CD4-positive, CD25-positive, alpha-beta regulatory T cell (primary cell): ENCODE results near the gene RHEB. TPM values are rescaled to one million over a fixed set of nuclear protein-coding genes. Genes with fewer than 3 reads are reported as not detected.
A peak's percentile ranks its signal among the peaks of the same experiment; 100 is the strongest.

ENCODE experiments used
- ATAC-seq, 2 donors: fragments of 150-1000 bp; cut with Tn5 transposase; one replicate each; pipeline ENCODE4 v1.10.0; 2021; ENCODE audit warnings: low read depth in 2 of 2, moderate number of reproducible peaks in 2 of 2, moderate library complexity in 1 of 2
- DNase-seq, 3 donors: peaks; one replicate each; pipeline versions ENCODE4 v3.0.0 to v3.0.0-alpha.2; 2012 to 2022; ENCODE audit warnings: mixed read lengths in 1 of 3
- H3K27ac ChIP-seq: one replicate; pipeline ENCODE4 v1.7.0; 2013; ENCODE audit warnings: mild to moderate bottlenecking, low read length; ENCODE audit not compliant: insufficient read depth, poor library complexity, severe bottlenecking
- H3K27me3 ChIP-seq: one replicate; pipeline ENCODE4 v1.7.0; 2013; ENCODE audit warnings: low read length; ENCODE audit not compliant: control insufficient read depth, insufficient read depth
- H3K36me3 ChIP-seq: one replicate; pipeline ENCODE4 v1.7.0; 2013; ENCODE audit warnings: mild to moderate bottlenecking, low read length, moderate library complexity; ENCODE audit not compliant: control insufficient read depth, insufficient read depth
- H3K4me1 ChIP-seq: 2 replicates; pipeline ENCODE4 v1.7.0; 2013; ENCODE audit warnings: mild to moderate bottlenecking, low read length; ENCODE audit not compliant: insufficient read depth, control insufficient read depth, poor library complexity, severe bottlenecking
- H3K4me3 ChIP-seq: one replicate; pipeline ENCODE4 v1.7.0; 2013; ENCODE audit warnings: low read depth, mild to moderate bottlenecking, low read length, moderate library complexity
- H3K9me3 ChIP-seq, 2 experiments: 1 replicate in 1 of 2; 2 replicates in 1 of 2; pipeline ENCODE4 v1.7.0; 2013; ENCODE audit warnings: low read length in 2 of 2, mild to moderate bottlenecking in 1 of 2, moderate library complexity in 1 of 2; ENCODE audit not compliant: control insufficient read depth in 2 of 2
- H3K27ac Mint-ChIP-seq, 3 donors: one replicate each; pipeline ENCODE4 v1.8.0; 2020 to 2022; ENCODE audit warnings: mild to moderate bottlenecking in 3 of 3, mixed read lengths in 3 of 3, moderate library complexity in 2 of 3
- H3K27me3 Mint-ChIP-seq: one replicate; pipeline ENCODE4 v1.8.0; 2022; ENCODE audit warnings: mild to moderate bottlenecking, mixed read lengths
- H3K36me3 Mint-ChIP-seq: one replicate; pipeline ENCODE4 v1.8.0; 2020; ENCODE audit warnings: mixed read lengths
- H3K4me1 Mint-ChIP-seq, 4 donors: one replicate each; pipeline ENCODE4 v1.8.0; 2020 to 2022; ENCODE audit warnings: mixed read lengths in 4 of 4, mild to moderate bottlenecking in 1 of 4
- H3K4me3 Mint-ChIP-seq, 4 donors: one replicate each; pipeline ENCODE4 v1.8.0; 2020 to 2022; ENCODE audit warnings: mild to moderate bottlenecking in 4 of 4, mixed read lengths in 4 of 4, moderate library complexity in 3 of 4
- H3K9me3 Mint-ChIP-seq, 7 donors: one replicate each; pipeline ENCODE4 v1.8.0; 2020 to 2022; ENCODE audit warnings: mixed read lengths in 7 of 7, mild to moderate bottlenecking in 3 of 7, moderate library complexity in 2 of 7
- polyA plus RNA-seq, 4 donors: library from polyadenylated mRNA; unstranded; fragments of 300-500 nt; fragmentation: Illumina TruSeq; gene quantifications; one replicate each; pipeline ENCODE4 v1.2.3, GENCODE V29; 2021
- total RNA-seq: library from RNA; stranded (reverse); gene quantifications from one replicate; pipeline ENCODE4 v1.2.3, GENCODE V29; 2022

Gene RHEB
- total and polyA plus RNA-seq, 5 donors from 2014 or later: 51.3 to 72.6 (median 65.3) TPM

- Mint-ChIP-seq H3K4me1 (peaks cover 32 to 82% (median 70%) of the 10 kb centered on the region in 4 donors), H3K36me3 (peaks cover 3% of the 10 kb centered on the region), H3K4me3 (peak overlapping the region; percentile 43 to 92 (median 60)), H3K27me3 (no peaks in the 10 kb centered on the region), H3K9me3 (peaks cover 0 to 2% (median 0%) of the 10 kb centered on the region in 7 donors), H3K27ac (peak overlapping the region in 1 of 3 donors; percentile 30)
- no peaks in the 10 kb centered on the region for H3K36me3 ChIP-seq
- ATAC-seq (no peak), DNase-seq (peak in 2 of 3 donors; percentile 11 to 29)
- peak overlapping the region; percentile 34 for H3K27ac ChIP-seq
- H3K9me3 ChIP-seq: no peaks in the 10 kb centered on the region
- peak overlapping the region; percentile 13 for H3K4me3 ChIP-seq
- no peaks in the 10 kb centered on the region for H3K27me3 ChIP-seq
- H3K4me1 ChIP-seq: peaks cover 42% of the 10 kb centered on the region
These were observed 5.0 kb downstream of the RHEB start for GRCh38 chr7:151514461-151515275.

- no peaks in the 10 kb centered on the region for H3K36me3 ChIP-seq
- peaks cover 40% of the 10 kb centered on the region for H3K4me1 ChIP-seq
- ATAC-seq (no peak), DNase-seq (no peak)
- Mint-ChIP-seq H3K36me3 (peaks cover 3% of the 10 kb centered on the region), H3K4me3 (no peak overlapping the region), H3K9me3 (peaks cover 0 to 4% (median 0%) of the 10 kb centered on the region in 7 donors), H3K4me1 (peaks cover 35 to 89% (median 73%) of the 10 kb centered on the region in 4 donors), H3K27me3 (no peaks in the 10 kb centered on the region), H3K27ac (no peak overlapping the region)
- no peak overlapping the region for H3K27ac ChIP-seq
- H3K4me3 ChIP-seq: no peak overlapping the region
- H3K27me3 ChIP-seq: no peaks in the 10 kb centered on the region
- H3K9me3 ChIP-seq: no peaks in the 10 kb centered on the region
These were observed 6.6 kb downstream of the RHEB start for GRCh38 chr7:151513133-151513532.

DNA sequence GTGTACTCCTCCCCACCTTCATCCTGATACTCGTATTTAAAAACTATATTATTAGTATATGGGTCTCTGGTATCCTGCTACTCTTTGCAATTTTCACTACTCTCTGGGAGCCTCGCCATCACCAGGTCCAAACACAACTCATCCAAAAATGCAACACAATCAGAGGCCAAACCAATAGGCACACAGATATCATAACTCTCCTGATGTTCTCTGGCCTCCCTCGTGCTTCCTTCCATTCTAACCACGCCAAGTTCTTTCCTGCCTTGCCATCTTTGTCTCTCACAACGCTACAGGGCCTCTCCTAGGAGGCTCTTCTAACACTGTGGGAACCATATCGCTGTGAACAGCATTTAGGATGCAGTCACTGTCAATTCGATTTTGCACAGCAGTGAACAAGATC lies 7.3 kb downstream of the RHEB start:
- no peak for DNase-seq
- Histone ChIP-seq H3K27me3 (no peaks in the 10 kb centered on the region), H3K36me3 (no peaks in the 10 kb centered on the region), H3K9me3 (no peaks in the 10 kb centered on the region), H3K27ac (no peak overlapping the region), H3K4me1 (peaks cover 32% of the 10 kb centered on the region), H3K4me3 (no peak overlapping the region)
- ATAC-seq: no peak
- H3K4me3 Mint-ChIP-seq: peak overlapping the region in 2 of 4 donors; percentile 22 to 23
- H3K27ac Mint-ChIP-seq: peak overlapping the region in 2 of 3 donors; percentile 10 to 67
- H3K27me3 Mint-ChIP-seq: no peaks in the 10 kb centered on the region
- H3K4me1 Mint-ChIP-seq: peaks cover 41 to 89% (median 73%) of the 10 kb centered on the region in 4 donors
- H3K9me3 Mint-ChIP-seq: peaks cover 0 to 4% (median 0%) of the 10 kb centered on the region in 7 donors
- H3K36me3 Mint-ChIP-seq: peaks cover 3% of the 10 kb centered on the region

- Histone ChIP-seq H3K9me3 (no peaks in the 10 kb centered on the region), H3K4me3 (no peak overlapping the region), H3K27ac (no peak overlapping the region), H3K4me1 (peaks cover 29% of the 10 kb centered on the region), H3K27me3 (no peaks in the 10 kb centered on the region), H3K36me3 (no peaks in the 10 kb centered on the region)
- ATAC-seq: no peak
- Mint-ChIP-seq H3K9me3 (peaks cover 0 to 4% (median 0%) of the 10 kb centered on the region in 7 donors), H3K27ac (no peak overlapping the region), H3K27me3 (no peaks in the 10 kb centered on the region), H3K36me3 (peaks cover 3% of the 10 kb centered on the region), H3K4me3 (peak overlapping the region in 2 of 4 donors; percentile 22 to 23), H3K4me1 (peaks cover 45 to 89% (median 74%) of the 10 kb centered on the region in 4 donors)
- DNase-seq: no peak
These were observed 7.7 kb downstream of the RHEB start for GRCh38 chr7:151511946-151512345.

DNA sequence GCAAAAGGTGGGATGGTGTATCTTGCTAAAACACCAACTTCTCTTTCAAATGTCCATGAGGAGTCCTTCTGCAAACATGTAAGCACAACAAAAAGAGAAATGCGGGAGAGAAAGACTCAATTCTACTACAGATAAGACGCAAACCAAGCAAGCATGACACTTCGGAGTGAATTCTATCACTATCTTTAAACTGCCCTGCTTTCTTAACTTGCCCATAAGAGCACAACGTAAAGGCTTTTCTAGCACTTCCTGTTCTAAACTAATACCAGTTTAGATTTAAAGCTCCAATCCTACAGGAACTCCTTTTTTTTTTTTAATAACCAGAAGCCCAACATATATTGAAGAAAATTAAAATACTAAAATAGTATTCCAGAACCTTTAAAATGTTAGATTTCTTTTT lies 8.4 kb downstream of the RHEB start:
- no peak overlapping the region for H3K27ac ChIP-seq
- peaks cover 47 to 89% (median 73%) of the 10 kb centered on the region in 4 donors for H3K4me1 Mint-ChIP-seq

GRCh38 chr7:151509670-151510333 lies 9.9 kb downstream of the RHEB start:
- peaks cover 22% of the 10 kb centered on the region for H3K4me1 ChIP-seq
- no peaks in the 10 kb centered on the region for H3K36me3 ChIP-seq
- Mint-ChIP-seq H3K27me3 (no peaks in the 10 kb centered on the region), H3K27ac (peak overlapping the region; percentile 32 to 73 (median 48)), H3K9me3 (peaks cover 0 to 4% (median 0%) of the 10 kb centered on the region in 7 donors), H3K4me3 (peak overlapping the region in 1 of 4 donors; percentile 23), H3K36me3 (peaks cover 3% of the 10 kb centered on the region), H3K4me1 (peaks cover 48 to 85% (median 69%) of the 10 kb centered on the region in 4 donors)
- DNase-seq (no peak), ATAC-seq (no peak)
- H3K27me3 ChIP-seq: no peaks in the 10 kb centered on the region
- no peaks in the 10 kb centered on the region for H3K9me3 ChIP-seq
- H3K27ac ChIP-seq: no peak overlapping the region
- H3K4me3 ChIP-seq: no peak overlapping the region

More for the DNA sequence above, 8.4 kb downstream of the RHEB start:
- Histone ChIP-seq H3K27me3 (no peaks in the 10 kb centered on the region), H3K36me3 (no peaks in the 10 kb centered on the region), H3K4me3 (no peak overlapping the region), H3K9me3 (no peaks in the 10 kb centered on the region), H3K4me1 (peaks cover 29% of the 10 kb centered on the region)
- H3K9me3 Mint-ChIP-seq: peaks cover 0 to 4% (median 0%) of the 10 kb centered on the region in 7 donors
- no peak overlapping the region for H3K27ac Mint-ChIP-seq
- ATAC-seq (no peak), DNase-seq (no peak)
- H3K4me3 Mint-ChIP-seq: no peak overlapping the region
- H3K27me3 Mint-ChIP-seq: no peaks in the 10 kb centered on the region
- peaks cover 3% of the 10 kb centered on the region for H3K36me3 Mint-ChIP-seq

DNA sequence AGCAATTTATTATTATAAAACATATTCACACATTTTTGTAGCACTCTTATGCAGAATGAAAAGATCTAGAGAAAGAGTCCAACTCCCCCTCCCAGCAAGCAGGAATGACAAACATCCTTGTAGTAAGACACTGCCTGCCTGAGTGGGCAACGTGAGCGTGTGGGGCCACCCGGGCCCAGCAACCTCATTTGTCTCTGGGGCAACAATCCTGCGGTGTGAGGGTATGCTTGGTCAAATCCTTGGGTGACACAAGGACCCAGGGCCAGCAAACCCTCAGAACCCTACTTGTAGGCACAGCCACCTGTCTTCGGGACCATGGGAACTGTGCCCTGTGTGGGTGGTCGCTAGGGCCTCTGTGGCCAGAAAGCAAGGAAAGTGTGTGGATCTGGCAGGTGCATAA lies 10.7 kb downstream of the RHEB start:
- H3K27me3 Mint-ChIP-seq: no peaks in the 10 kb centered on the region
- H3K27ac ChIP-seq: no peak overlapping the region
- H3K36me3 Mint-ChIP-seq: peaks cover 3% of the 10 kb centered on the region
- no peak overlapping the region for H3K4me3 Mint-ChIP-seq
- DNase-seq (no peak), ATAC-seq (no peak)
- H3K4me1 Mint-ChIP-seq: peaks cover 44 to 85% (median 66%) of the 10 kb centered on the region in 4 donors
- no peaks in the 10 kb centered on the region for H3K27me3 ChIP-seq
- no peak overlapping the region for H3K4me3 ChIP-seq
- peak overlapping the region in 1 of 3 donors; percentile 73 for H3K27ac Mint-ChIP-seq
- H3K9me3 Mint-ChIP-seq: peaks cover 0 to 4% (median 0%) of the 10 kb centered on the region in 7 donors
- H3K9me3 ChIP-seq: no peaks in the 10 kb centered on the region
- H3K36me3 ChIP-seq: no peaks in the 10 kb centered on the region
- peaks cover 22% of the 10 kb centered on the region for H3K4me1 ChIP-seq
